Measurements from ENCODE around the gene IMPG1. TPM values are rescaled to one million over a fixed set of nuclear protein-coding genes. Genes with fewer than 3 reads are reported as not detected.

IMPG1 gene
- total and polyA plus RNA-seq, 9 donors: not detected

GRCh38 chr6:75893058-75893775, 179.2 kb downstream of the IMPG1 start:
- WGBS, 3 donors: 20 to 25% (median 23%) methylated on average over 5 of the region's 5 CpGs
- Histone ChIP-seq H3K9me3 (no peaks in the 10 kb centered on the region), H3K4me1 (ENCODE audit: insufficient read depth) (no peaks in the 10 kb centered on the region), H3K27me3 (no peaks in the 10 kb centered on the region), H3K27ac (no peak overlapping the region), H3K36me3 (no peaks in the 10 kb centered on the region), H3K4me3 (no peak overlapping the region)
- intact Hi-C loops (cut with DNase I): no loop called here
- TF ChIP-seq CTCF (IDR thresholded peaks at IDR 0.05) (no peak), EP300 (IDR thresholded peaks at IDR 0.05) (no peak), POLR2A (IDR thresholded peaks at IDR 0.05) (no peak)
- no peak for DNase-seq

GRCh38 chr6:75892384-75892783, 180.1 kb downstream of the IMPG1 start:
- 90 to 93% (median 92%) methylated on average over 8 of the region's 8 CpGs for WGBS, 3 donors
- intact Hi-C loops (cut with DNase I): no loop called here
- H3K4me3 ChIP-seq: no peak overlapping the region
- H3K36me3 ChIP-seq: no peaks in the 10 kb centered on the region
- no peak overlapping the region for H3K27ac ChIP-seq
- H3K9me3 ChIP-seq: no peaks in the 10 kb centered on the region
- H3K27me3 ChIP-seq: no peaks in the 10 kb centered on the region
- no peak for DNase-seq
- H3K4me1 ChIP-seq (ENCODE audit: insufficient read depth): no peaks in the 10 kb centered on the region
- TF ChIP-seq CTCF (IDR thresholded peaks at IDR 0.05): no peak
- TF ChIP-seq EP300 (IDR thresholded peaks at IDR 0.05): no peak
- no peak for TF ChIP-seq POLR2A (IDR thresholded peaks at IDR 0.05)

GRCh38 chr6:75884822-75885221, 187.6 kb downstream of the IMPG1 start:
- H3K4me1 ChIP-seq (ENCODE audit: insufficient read depth): no peaks in the 10 kb centered on the region
- no peak for DNase-seq
- no peaks in the 10 kb centered on the region for H3K36me3 ChIP-seq
- WGBS, 3 donors: 83 to 94% (median 93%) methylated on average over 2 of the region's 2 CpGs
- no peaks in the 10 kb centered on the region for H3K27me3 ChIP-seq
- TF ChIP-seq POLR2A (IDR thresholded peaks at IDR 0.05): no peak
- no peak for TF ChIP-seq EP300 (IDR thresholded peaks at IDR 0.05)
- no peak for TF ChIP-seq CTCF (IDR thresholded peaks at IDR 0.05)
- H3K27ac ChIP-seq: no peak overlapping the region
- H3K4me3 ChIP-seq: no peak overlapping the region
- no peaks in the 10 kb centered on the region for H3K9me3 ChIP-seq
- intact Hi-C loops (cut with DNase I): no loop called here

- Histone ChIP-seq H3K4me3 (no peak overlapping the region), H3K36me3 (no peaks in the 10 kb centered on the region), H3K27me3 (no peaks in the 10 kb centered on the region), H3K4me1 (ENCODE audit: insufficient read depth) (no peaks in the 10 kb centered on the region), H3K27ac (no peak overlapping the region), H3K9me3 (no peaks in the 10 kb centered on the region)
- intact Hi-C loops (cut with DNase I): no loop called here
- DNase-seq: no peak
- TF ChIP-seq CTCF (IDR thresholded peaks at IDR 0.05): no peak
- TF ChIP-seq POLR2A (IDR thresholded peaks at IDR 0.05): no peak
- no peak for TF ChIP-seq EP300 (IDR thresholded peaks at IDR 0.05)
- WGBS, 3 donors: 43 to 92% (median 88%) methylated on average over 2 of the region's 2 CpGs
Measured at GRCh38 chr6:75882734-75883133, 189.7 kb downstream of the IMPG1 start.
